GM15510 (cell line): Measurements from ENCODE around the gene PITRM1.

Experiments used
- POLR2A ChIP-seq: IDR thresholded peaks from 3 replicates; pipeline ENCODE4 v1.6.1; 2011; ENCODE audit warnings: borderline replicate concordance; ENCODE audit not compliant: insufficient read length; ENCODE audit errors: extremely low read depth

Gene PITRM1

GRCh38 chr10:3124412-3125175, 48.0 kb downstream of the PITRM1 start:
- no peak for TF ChIP-seq POLR2A

DNA sequence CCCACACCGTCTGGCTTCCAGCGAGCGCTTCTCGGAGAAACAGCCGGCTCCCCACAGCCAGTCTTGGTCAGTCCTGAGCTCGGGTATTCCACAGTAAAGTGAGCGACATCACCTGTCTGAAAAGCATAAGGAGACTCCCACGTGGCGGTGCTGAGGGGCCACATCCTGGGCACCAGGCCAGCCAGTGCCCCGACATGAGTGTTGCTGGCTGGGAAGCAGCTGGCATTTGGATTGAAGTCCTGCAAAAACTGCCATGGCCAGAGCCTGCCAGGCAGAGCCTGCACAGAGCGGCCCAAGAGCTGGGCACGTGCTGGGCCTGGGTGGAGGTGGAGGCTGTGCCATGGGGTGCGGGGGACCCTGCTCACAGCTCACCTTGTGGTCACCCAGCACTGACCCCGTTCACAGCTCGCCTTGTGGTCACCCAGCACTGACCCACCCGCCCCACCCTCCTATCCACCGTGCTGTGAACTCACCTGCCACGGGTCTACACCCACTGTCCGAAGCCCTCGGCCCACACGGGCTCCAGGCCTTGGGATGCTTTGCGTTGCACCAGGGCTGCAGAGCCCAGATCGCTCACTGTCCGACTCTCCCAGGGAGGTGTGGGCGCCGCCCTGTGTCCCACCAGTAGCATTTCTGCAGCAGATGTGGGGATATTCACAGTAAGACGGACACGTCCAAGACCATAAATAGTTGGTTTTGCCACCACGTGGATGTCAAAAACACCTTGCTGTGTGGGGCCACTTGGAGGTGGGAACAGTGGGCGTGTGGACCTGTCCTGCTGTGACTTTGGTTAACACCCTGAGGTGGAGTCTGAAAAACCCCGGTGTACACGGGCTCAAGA, 48.8 kb downstream of the PITRM1 start:
- TF ChIP-seq POLR2A, result no peak

DNA sequence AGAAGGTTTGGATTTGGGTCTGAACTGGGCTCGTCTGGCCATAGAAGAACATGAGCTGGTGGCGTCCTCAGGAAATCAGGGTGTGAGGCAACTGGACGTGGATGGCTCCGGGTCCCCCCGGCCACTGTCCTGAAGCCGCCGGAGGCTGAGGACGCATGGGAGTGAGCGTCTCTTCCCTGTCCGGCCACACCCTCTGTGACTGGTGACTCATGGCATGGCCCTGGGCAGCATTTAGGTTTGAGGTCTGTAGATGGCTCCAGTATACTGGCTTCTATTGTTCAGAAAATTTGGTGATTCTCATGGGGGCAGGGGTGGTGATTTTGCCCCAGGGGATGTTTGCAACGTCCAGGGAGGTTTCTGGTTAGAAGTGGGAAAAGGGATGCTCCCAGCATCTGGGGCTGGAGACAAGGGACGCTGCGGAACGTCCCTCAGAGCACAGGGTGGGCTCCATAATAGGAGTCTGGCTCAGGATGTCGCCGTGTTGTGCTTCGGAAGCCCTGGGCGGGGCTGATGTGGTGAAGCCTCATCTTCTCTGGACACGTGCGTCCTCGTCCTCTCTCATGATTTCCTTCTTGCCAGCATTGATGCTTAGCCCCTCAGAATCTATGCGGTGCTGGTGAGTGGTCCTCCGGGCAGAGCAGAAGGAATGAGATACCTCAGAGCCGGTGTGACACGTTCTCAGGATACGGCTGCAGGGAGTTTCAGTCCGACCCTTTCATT, 49.9 kb downstream of the PITRM1 start:
- TF ChIP-seq POLR2A, result no peak

DNA sequence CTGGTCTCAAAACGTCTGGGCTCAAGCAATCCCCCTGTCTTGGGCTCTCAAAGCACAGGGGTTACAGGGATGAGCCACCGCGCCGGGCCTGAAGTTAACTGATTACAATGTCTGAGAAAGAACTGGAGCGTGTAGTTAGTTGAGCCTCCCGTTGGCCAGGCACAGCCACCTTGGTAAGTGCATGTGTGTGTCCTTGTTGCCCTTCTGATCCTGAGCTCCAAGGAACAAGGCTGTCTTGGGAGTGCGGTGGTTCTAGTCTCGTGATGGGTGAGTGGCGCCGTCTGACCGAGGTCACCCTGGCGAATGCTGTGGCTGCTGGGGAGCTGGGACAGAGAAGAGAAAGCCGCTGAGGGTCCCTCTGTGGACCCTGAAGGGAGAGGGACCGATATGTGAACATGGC, 50.5 kb downstream of the PITRM1 start:
- TF ChIP-seq POLR2A, result no peak

DNA sequence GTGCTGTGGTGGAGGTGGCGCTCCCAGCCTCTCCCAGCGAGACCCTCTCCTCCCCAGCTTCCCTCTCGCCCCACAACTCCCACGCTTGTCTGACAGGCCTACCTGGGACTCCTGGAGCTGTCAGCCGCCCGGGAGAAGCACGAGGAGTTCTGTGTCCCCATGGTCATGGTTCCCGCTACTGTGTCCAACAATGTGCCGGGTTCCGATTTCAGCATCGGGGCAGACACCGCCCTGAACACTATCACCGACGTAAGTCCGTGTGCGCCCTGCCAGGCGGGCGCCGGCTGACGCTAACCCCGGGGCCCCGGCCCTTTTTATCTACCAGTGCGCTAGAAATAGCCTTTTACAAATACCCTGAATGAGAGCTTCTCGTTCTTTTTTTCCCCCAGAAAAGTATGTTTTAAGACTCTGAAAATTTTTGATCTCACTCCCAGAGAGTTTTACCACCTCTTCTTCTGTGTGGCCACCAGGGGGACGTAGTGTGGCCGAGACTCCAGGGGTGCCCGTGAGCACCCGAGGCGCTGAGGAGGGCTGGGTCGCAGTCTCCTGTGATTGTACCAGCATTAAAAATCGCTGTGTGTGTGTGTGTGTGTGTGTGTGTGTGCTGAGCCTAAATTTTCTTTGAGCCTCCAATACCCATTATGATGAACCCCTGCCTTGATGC, 52.7 kb downstream of the PITRM1 start:
- TF ChIP-seq POLR2A, result no peak

DNA sequence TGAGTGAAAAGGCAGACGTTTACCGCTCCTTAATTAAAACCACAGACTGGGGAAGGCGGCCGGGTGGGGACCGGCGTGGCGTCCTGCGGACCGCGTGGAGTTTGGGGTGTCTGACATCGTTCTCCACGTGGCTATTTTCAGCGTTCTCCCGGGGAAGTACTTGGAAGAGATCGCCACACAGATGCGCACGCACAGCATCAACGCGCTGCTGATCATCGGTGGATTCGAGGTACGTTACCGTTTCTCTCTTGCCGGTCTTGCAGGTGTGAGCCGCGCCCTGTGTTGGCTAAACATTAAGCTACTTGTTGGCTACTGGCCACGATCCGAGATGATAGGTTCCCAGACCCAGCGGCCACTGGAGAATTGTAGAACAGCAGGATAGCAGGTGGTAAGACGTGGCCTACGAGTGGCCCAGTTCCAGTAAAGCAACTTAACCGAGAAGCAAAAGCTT, 53.9 kb downstream of the PITRM1 start:
- no peak for TF ChIP-seq POLR2A

GRCh38 chr10:3117486-3117885, 55.1 kb downstream of the PITRM1 start:
- TF ChIP-seq POLR2A, result no peak

- no peak for TF ChIP-seq POLR2A
These were observed 56.0 kb downstream of the PITRM1 start for GRCh38 chr10:3116508-3117100.

GRCh38 chr10:3115685-3116084, 56.9 kb downstream of the PITRM1 start:
- TF ChIP-seq POLR2A, result no peak

DNA sequence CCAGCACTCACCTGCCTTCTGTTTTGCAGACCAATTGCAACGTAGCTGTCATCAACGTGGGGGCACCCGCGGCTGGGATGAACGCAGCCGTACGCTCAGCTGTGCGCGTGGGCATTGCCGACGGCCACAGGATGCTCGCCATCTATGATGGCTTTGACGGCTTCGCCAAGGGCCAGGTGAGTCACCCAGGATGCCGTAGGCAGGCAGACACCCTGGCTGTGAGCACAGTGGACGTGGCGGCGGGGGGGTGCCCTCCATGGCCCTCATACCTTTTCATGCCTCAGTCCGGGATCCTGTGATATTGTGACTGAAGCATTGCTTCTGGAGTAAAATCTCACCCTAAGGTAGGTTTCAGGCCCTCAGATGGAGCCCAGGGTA, 59.2 kb downstream of the PITRM1 start:
- TF ChIP-seq POLR2A, result no peak

DNA sequence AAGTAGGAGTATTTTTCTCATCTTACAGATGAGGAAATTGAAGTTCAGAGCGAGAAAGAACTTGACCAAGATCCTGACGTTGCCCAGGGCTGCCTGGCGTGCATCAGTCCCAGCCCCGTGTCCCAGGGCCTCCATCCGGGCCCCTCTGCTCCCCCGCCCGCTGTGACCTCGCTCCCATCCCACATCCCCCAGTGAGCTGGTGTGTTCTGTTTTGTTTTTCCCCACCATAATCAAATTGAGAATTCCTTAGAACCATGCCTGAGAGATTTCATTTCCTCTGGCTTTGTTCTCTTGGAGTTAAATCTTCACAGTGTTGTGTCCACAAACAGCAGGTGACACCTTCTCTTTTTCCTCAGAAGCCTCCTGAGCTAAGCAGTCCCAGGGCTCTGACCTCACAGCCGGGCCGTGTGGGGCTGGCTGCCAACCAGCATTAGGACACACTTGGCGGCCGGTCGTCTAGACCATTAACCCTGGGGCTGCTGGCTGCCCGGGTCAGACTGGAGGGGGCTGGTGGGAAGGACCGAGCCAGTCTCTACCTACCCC, 60.9 kb downstream of the PITRM1 start:
- no peak for TF ChIP-seq POLR2A

- no peak for TF ChIP-seq POLR2A
These were observed 61.6 kb downstream of the PITRM1 start for GRCh38 chr10:3110782-3111620.

DNA sequence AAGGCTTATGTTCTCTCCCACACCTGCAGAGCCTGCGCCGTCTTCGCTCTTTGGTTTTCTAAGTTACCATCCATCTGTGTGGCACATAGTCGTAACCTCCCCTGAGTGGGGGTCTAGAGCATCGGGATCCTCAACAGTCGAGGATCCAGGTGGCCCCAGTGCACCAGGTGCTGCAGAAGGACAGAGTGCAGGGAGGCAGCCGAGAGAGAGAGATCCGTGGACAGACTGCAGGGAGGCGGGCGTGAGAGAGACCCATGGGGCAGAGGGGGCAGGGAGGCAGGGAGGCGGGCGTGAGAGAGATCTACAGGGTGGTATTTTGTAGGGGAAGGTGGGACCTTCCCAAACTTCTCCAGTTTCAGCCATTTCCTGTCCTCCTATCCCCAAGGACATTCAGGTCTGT, 62.9 kb downstream of the PITRM1 start:
- no peak for TF ChIP-seq POLR2A
